GM23338 (cell line): ENCODE measurements around the gene IGF2BP1.

Experiments
- CREB1 ChIP-seq: fragments of 250-450 bp; sonication (Bioruptor Pico); IDR thresholded peaks from 2 replicates; pipeline ENCODE4 v1.5.0; 2020; ENCODE audit warnings: low read depth, mild to moderate bottlenecking, moderate library complexity
- CTCF ChIP-seq, 2 experiments: fragments of 200-600 bp in 1 of 2; sonication (generic) in 1 of 2; conservative IDR thresholded peaks; 2 replicates each; pipeline versions ENCODE4 v1.5.1 to v1.6.1; 2016 to 2017; ENCODE audit warnings: antibody characterized with exemption in 2 of 2, low read depth in 2 of 2, mild to moderate bottlenecking in 2 of 2, moderate library complexity in 1 of 2
- EZH2 ChIP-seq: fragments of 200-600 bp; sonication (generic); IDR thresholded peaks from one replicate; pipeline ENCODE4 v1.8.0; 2017; ENCODE audit warnings: antibody characterized with exemption, mild to moderate bottlenecking, low read depth; ENCODE audit not compliant: unreplicated experiment
- POLR2AphosphoS5 ChIP-seq: IDR thresholded peaks from 2 replicates; pipeline ENCODE4 v1.6.1; 2016; ENCODE audit warnings: antibody characterized with exemption, low read depth

- no peak for TF ChIP-seq POLR2AphosphoS5
- TF ChIP-seq CTCF (conservative IDR thresholded peaks at IDR 0.05; ENCODE audit: low read depth in 2 of 2): no peak
- TF ChIP-seq EZH2: no peak
- no peak for TF ChIP-seq CREB1
Observed at GRCh38 chr17:48961516-48962233, 35.5 kb upstream of the IGF2BP1 start.
